Loucy (cell line): ENCODE data around the gene GNRHR.
"Not testable (repeated sequence)": the region's sequence is repeated elsewhere in the genome, so short reads cannot be mapped to it uniquely, and the experiment has no call there.

Experiments
- H2AFZ ChIP-seq: fragments of 200-600 bp; sonication (generic); 2 replicates; pipeline ENCODE4 v1.6.0; 2016; ENCODE audit warnings: antibody characterized with exemption, mild to moderate bottlenecking, low read length, moderate library complexity
- H3F3A ChIP-seq: fragments of 200-600 bp; 2 replicates; pipeline ENCODE4 v1.6.0; 2016; ENCODE audit warnings: antibody characterized with exemption, low read depth, mild to moderate bottlenecking
- H3K27me3 ChIP-seq: fragments of 200-600 bp; sonication (generic); 2 replicates; pipeline ENCODE4 v1.6.1; 2014; ENCODE audit warnings: low read length, mild to moderate bottlenecking; ENCODE audit not compliant: insufficient read depth, poor library complexity, severe bottlenecking
- H3K36me3 ChIP-seq: fragments of 200-600 bp; sonication (generic); 2 replicates; pipeline ENCODE4 v1.6.1; 2016; ENCODE audit warnings: low read length; ENCODE audit not compliant: insufficient read depth
- H3K4me1 ChIP-seq: fragments of 200-600 bp; sonication (generic); 2 replicates; pipeline ENCODE4 v1.5.1; 2014; ENCODE audit warnings: low read length, mild to moderate bottlenecking; ENCODE audit not compliant: insufficient read depth, poor library complexity, severe bottlenecking
- H3K4me2 ChIP-seq: fragments of 200-600 bp; sonication (generic); 2 replicates; pipeline ENCODE4 v1.6.0; 2014; ENCODE audit warnings: antibody characterized with exemption, low read length, low read depth, mild to moderate bottlenecking; ENCODE audit not compliant: poor library complexity, severe bottlenecking
- H3K4me3 ChIP-seq: fragments of 200-600 bp; sonication (generic); 2 replicates; pipeline ENCODE4 v1.5.1; 2014; ENCODE audit warnings: low read length, mild to moderate bottlenecking, mixed read lengths; ENCODE audit not compliant: poor library complexity, severe bottlenecking
- H3K79me2 ChIP-seq: fragments of 200-600 bp; sonication (generic); 2 replicates; pipeline ENCODE4 v1.6.1; 2014; ENCODE audit warnings: low read length; ENCODE audit not compliant: insufficient read depth
- H3K9ac ChIP-seq: fragments of 200-600 bp; sonication (generic); 2 replicates; pipeline ENCODE4 v1.6.0; 2014; ENCODE audit warnings: mild to moderate bottlenecking, low read depth, low read length, moderate library complexity; ENCODE audit not compliant: poor library complexity, severe bottlenecking
- H3K9me2 ChIP-seq: fragments of 200-600 bp; sonication (generic); replicated peaks from 2 replicates; pipeline ENCODE4 v1.6.1; 2016; ENCODE audit warnings: low read depth, low read length, mixed read lengths
- H3K9me3 ChIP-seq: fragments of 200-600 bp; sonication (generic); 2 replicates; pipeline ENCODE4 v1.6.1; 2014; ENCODE audit warnings: mild to moderate bottlenecking, antibody characterized with exemption, low read length, low read depth; ENCODE audit not compliant: insufficient read depth
- H4K20me1 ChIP-seq: fragments of 200-600 bp; sonication (generic); 2 replicates; pipeline ENCODE4 v1.6.0; 2014; ENCODE audit warnings: antibody characterized with exemption, low read length, mild to moderate bottlenecking; ENCODE audit not compliant: insufficient read depth, poor library complexity, severe bottlenecking
- EZH2phosphoT487 ChIP-seq: fragments of 200-600 bp; IDR thresholded peaks from 2 replicates; pipeline ENCODE4 v1.6.1; 2018; ENCODE audit warnings: antibody characterized with exemption, mild to moderate bottlenecking, moderate library complexity, borderline replicate concordance
- TF ChIP-seq, protein P1 (sequence below): fragments of 200-600 bp; sonication (generic); conservative IDR thresholded peaks from 2 replicates; pipeline ENCODE4 v1.5.1; 2014; ENCODE audit warnings: mild to moderate bottlenecking, antibody characterized with exemption, low read length

The GNRHR gene

DNA sequence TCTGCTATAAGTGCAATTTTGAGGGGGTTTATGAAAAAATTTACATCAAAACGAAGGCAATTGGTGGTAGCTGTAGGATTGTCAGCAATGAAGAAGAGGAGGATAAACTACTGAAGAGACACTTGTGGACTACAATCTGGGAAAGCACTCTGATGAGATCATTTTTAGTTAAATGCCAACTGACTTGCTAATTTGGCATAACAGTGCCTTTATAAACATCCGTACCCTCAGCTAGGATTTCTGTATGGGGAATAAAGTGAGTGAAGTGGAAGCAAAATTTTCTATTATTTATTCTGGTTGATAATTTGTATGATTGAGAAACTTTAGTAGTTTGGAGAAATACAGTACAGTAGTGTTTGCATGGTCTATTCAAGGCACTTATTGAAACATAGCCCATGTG lies 11.2 kb upstream of the GNRHR start:
- Histone ChIP-seq H3K9me2 (no peaks in the 10 kb centered on the region), H3K4me1 (no peaks in the 10 kb centered on the region), H3K9ac (no peak overlapping the region), H2AFZ (no peak overlapping the region), H3K4me3 (no peak overlapping the region), H4K20me1 (no peaks in the 10 kb centered on the region), H3F3A (no peaks in the 10 kb centered on the region), H3K36me3 (no peaks in the 10 kb centered on the region), H3K9me3 (no peaks in the 10 kb centered on the region), H3K79me2 (no peaks in the 10 kb centered on the region), H3K4me2 (no peak overlapping the region), H3K27me3 (no peaks in the 10 kb centered on the region)
- TF ChIP-seq, protein P1, sequence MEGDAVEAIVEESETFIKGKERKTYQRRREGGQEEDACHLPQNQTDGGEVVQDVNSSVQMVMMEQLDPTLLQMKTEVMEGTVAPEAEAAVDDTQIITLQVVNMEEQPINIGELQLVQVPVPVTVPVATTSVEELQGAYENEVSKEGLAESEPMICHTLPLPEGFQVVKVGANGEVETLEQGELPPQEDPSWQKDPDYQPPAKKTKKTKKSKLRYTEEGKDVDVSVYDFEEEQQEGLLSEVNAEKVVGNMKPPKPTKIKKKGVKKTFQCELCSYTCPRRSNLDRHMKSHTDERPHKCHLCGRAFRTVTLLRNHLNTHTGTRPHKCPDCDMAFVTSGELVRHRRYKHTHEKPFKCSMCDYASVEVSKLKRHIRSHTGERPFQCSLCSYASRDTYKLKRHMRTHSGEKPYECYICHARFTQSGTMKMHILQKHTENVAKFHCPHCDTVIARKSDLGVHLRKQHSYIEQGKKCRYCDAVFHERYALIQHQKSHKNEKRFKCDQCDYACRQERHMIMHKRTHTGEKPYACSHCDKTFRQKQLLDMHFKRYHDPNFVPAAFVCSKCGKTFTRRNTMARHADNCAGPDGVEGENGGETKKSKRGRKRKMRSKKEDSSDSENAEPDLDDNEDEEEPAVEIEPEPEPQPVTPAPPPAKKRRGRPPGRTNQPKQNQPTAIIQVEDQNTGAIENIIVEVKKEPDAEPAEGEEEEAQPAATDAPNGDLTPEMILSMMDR, result no peak
- no peak for TF ChIP-seq EZH2phosphoT487

DNA sequence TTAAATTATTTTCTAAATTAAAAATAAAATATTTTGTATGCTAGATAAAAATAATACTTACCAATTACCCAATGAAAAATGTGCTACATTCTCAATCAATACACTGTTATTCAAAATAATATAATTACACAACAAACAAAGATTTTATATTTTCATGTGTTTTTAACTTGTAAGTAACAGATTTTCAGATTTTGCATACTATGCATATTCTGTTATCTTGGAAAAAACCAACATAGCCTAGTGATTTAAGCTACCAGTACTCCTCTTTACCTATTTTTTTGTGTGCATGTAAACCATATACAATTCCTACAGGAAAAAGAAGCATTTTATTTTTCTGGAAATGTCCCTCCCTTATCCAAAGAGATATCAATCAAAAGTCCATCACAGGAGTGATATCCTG lies 10.0 kb upstream of the GNRHR start:
- TF ChIP-seq, protein P1, result no peak
- TF ChIP-seq EZH2phosphoT487, result no peak
- Histone ChIP-seq H3K9me2 (no peaks in the 10 kb centered on the region), H3K9me3 (no peaks in the 10 kb centered on the region), H4K20me1 (no peaks in the 10 kb centered on the region), H3K9ac (no peak overlapping the region), H2AFZ (no peak overlapping the region), H3K36me3 (no peaks in the 10 kb centered on the region), H3K4me1 (no peaks in the 10 kb centered on the region), H3K4me3 (no peak overlapping the region), H3K79me2 (no peaks in the 10 kb centered on the region), H3F3A (no peaks in the 10 kb centered on the region), H3K4me2 (no peak overlapping the region), H3K27me3 (no peaks in the 10 kb centered on the region)

DNA sequence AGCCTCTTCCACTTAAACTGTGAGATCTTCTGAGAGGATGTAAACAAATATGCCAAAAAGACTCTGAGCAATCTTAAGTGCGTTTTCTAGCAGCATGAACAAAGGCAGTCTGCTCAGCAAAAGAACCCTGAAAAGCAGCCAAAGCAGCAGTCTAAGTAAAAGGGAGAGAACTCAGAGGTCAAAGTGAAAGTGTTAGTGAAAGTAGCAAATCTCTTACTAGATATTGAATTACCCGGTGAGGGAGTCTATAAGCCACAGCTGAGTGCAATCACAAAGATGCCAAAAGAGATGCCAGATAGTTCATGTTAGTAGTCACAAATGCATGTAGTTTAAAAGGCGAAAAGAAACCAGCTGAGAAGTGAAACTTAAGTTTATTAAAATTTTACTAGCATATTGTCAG lies 7.9 kb upstream of the GNRHR start:
- Histone ChIP-seq H3K9me2 (no peaks in the 10 kb centered on the region), H3K27me3 (no peaks in the 10 kb centered on the region), H3K4me2 (no peak overlapping the region), H3K9ac (no peak overlapping the region), H3K4me1 (no peaks in the 10 kb centered on the region), H3K9me3 (no peaks in the 10 kb centered on the region), H3K79me2 (no peaks in the 10 kb centered on the region), H3F3A (no peaks in the 10 kb centered on the region), H2AFZ (no peak overlapping the region), H4K20me1 (no peaks in the 10 kb centered on the region), H3K36me3 (no peaks in the 10 kb centered on the region), H3K4me3 (no peak overlapping the region)
- no peak for TF ChIP-seq EZH2phosphoT487
- TF ChIP-seq, protein P1, result no peak

DNA sequence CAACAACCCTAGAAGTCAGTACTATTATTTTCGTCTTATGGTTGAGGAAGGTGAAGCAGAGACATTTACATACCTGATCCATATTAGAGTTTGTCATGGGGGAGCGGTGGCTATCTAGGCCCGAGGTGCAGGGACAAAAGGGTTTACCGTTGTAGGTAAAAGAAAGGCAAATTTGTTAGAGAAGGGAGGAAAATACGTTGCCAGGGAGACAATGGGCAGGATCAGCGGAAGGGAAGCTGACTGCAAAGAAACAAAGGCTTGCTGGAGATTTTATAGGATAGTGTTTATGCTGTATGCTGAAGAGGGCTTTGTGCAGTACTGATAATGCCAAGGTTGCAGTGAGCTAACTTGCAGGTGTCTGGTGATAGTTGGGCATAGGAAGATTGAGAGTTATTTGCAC lies 2.8 kb upstream of the GNRHR start:
- not testable (repeated sequence) for H3K36me3 ChIP-seq, H3K9me2 ChIP-seq, H3K9me3 ChIP-seq, H3K79me2 ChIP-seq, H2AFZ ChIP-seq, H3K27me3 ChIP-seq, H3K4me2 ChIP-seq, H3K9ac ChIP-seq, H4K20me1 ChIP-seq, H3K4me3 ChIP-seq, H3F3A ChIP-seq, H3K4me1 ChIP-seq
